ENCODE measurements around the gene DCTD. TPM values are rescaled to one million over a fixed set of nuclear protein-coding genes. Genes with fewer than 3 reads are reported as not detected.

DCTD gene
- total RNA-seq, 1 donor: 91.2 TPM

DNA sequence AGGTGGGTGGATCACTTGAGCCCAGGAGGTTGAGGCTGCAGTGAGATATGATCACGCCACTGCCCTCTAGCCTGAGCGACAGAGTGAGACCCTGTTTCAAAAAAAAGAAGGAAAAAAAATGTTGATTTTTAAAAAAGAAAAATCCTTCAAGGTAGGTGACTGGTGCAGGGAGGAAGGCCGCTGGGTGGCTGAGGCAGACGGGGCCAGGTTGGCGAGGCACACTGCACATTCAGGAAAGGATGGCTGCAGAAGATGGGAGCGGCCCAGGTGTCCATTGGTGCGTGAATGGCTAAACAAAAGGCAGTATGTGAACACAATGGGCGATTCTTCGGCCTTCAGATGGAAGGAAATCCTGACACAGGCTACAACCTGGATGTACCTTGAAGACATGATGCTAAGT lies 30.4 kb downstream of the DCTD start:
- TF ChIP-seq, protein P1, sequence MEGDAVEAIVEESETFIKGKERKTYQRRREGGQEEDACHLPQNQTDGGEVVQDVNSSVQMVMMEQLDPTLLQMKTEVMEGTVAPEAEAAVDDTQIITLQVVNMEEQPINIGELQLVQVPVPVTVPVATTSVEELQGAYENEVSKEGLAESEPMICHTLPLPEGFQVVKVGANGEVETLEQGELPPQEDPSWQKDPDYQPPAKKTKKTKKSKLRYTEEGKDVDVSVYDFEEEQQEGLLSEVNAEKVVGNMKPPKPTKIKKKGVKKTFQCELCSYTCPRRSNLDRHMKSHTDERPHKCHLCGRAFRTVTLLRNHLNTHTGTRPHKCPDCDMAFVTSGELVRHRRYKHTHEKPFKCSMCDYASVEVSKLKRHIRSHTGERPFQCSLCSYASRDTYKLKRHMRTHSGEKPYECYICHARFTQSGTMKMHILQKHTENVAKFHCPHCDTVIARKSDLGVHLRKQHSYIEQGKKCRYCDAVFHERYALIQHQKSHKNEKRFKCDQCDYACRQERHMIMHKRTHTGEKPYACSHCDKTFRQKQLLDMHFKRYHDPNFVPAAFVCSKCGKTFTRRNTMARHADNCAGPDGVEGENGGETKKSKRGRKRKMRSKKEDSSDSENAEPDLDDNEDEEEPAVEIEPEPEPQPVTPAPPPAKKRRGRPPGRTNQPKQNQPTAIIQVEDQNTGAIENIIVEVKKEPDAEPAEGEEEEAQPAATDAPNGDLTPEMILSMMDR (IDR thresholded peaks at IDR 0.05; ENCODE audit: insufficient read depth, low read length): no peak
- DNase-seq (ENCODE audit: low read depth): no peak
- no peak overlapping the region for H3K4me3 ChIP-seq (ENCODE audit: low read depth, low read length)

DNA sequence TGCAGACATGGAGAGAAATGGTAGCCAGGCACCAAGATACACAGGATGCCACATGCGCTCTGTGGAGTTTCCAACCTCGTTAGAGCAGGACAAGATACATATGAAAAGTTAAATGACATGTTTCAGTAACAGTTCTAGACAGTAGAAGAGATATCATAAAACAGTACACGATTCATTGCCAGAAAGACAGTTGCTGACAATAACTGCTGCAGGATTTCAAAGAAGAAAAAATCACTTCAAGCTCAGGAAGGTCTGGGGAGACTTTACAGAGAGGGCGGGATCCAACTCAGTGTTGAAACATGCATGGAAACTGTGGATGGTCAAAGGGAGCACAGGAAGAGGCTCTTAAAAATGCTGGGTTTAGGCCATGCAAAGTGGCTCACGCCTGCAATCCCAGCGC lies 31.0 kb downstream of the DCTD start:
- TF ChIP-seq, protein P1 (IDR thresholded peaks at IDR 0.05; ENCODE audit: insufficient read depth, low read length): no peak
- DNase-seq (ENCODE audit: low read depth): no peak
- H3K4me3 ChIP-seq (ENCODE audit: low read depth, low read length): no peak overlapping the region

DNA sequence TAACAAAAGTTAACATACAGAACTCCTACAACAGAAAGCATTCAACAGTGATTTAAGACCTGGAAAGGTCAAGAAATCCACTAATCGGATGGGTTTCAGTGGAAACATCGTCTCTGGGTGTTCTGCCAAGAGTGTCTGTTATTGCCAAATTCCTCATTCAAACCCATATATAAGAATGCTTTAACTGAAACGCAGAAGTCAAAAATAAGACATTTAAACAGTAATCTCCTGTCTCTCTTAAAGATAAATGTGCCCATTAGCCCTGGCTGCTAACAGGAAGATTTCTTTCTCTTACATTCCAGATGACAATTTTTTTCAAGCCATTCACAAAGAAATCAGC lies 31.5 kb downstream of the DCTD start:
- H3K4me3 ChIP-seq (ENCODE audit: low read depth, low read length): no peak overlapping the region
- TF ChIP-seq, protein P1 (IDR thresholded peaks at IDR 0.05; ENCODE audit: insufficient read depth, low read length): no peak
- peak; percentile 46 for DNase-seq (ENCODE audit: low read depth)

DNA sequence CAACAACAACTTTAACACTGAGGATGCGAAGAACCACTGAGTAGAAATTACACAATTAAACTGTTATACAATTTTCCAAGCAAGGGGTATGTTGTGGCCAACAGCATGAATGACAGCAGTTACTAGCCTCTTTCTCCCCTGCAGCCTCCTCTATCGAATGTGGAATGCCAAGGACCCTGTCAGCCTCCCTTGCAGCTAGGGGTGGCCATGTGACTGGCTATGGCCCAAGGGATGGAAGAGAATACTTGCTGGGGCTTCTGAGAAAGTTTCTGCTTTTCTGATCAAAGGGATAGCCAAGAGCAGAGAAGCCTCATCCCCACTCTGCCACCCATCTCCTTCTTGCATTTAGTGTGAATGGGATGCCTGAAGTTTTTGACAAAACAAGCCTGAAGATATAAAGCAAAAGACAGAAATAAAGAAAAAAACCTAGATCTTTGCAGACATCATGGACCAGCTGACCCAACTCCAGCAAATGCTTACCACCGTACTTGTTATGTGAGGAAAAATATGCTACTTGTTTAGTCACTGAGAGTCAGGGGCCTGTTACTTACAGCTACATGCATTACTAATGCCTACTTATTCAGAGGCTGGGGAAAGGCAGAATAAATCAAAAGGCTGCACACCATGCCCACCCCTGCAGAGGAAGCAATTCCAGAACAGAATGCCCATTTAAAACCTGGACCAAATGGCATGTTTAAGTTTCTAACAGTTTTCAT lies 32.0 kb downstream of the DCTD start:
- TF ChIP-seq, protein P1 (IDR thresholded peaks at IDR 0.05; ENCODE audit: insufficient read depth, low read length): no peak
- H3K4me3 ChIP-seq (ENCODE audit: low read depth, low read length): no peak overlapping the region
- DNase-seq (ENCODE audit: low read depth): no peak

DNA sequence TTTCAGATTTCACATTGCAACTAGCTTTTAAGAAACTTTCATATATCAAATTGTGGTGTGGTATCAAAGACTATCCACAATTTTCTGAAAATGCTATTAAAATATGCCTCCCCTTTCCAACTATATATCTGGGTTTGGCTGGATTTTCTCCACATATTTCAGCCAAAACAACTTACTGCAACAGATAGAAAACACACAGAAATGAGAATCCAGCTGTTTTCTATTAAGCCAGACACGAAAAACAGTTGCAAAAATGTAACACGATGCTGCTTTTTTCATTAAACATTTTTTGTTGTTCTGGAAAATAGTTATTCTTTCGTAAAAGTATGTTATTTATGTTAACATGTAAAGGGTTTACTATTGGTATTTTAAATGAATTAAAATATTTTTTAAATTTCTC lies 33.1 kb downstream of the DCTD start:
- no peak overlapping the region for H3K4me3 ChIP-seq (ENCODE audit: low read depth, low read length)
- peak; percentile 46 for DNase-seq (ENCODE audit: low read depth)
- TF ChIP-seq, protein P1 (IDR thresholded peaks at IDR 0.05; ENCODE audit: insufficient read depth, low read length): no peak

DNA sequence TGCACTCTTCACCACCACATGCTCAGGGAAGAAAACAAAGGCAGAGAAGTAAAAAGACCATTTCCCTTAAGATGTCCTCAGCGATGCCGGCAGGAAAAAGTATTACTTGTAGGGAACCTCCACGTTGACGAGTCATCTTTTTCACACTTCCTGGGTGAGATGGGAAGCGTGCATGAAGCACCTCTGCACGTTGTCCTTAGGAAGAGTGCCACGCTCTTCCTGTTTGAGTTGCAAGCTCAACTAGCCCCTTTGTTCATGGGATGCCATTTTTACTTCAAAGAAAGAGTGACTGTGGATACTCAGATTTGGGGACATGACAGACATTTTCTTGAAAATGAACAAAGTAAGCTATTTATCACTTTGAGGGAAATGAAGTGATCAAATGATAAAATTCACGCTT lies 33.8 kb downstream of the DCTD start:
- TF ChIP-seq, protein P1 (IDR thresholded peaks at IDR 0.05; ENCODE audit: insufficient read depth, low read length): no peak
- no peak for DNase-seq (ENCODE audit: low read depth)
- H3K4me3 ChIP-seq (ENCODE audit: low read depth, low read length): no peak overlapping the region

DNA sequence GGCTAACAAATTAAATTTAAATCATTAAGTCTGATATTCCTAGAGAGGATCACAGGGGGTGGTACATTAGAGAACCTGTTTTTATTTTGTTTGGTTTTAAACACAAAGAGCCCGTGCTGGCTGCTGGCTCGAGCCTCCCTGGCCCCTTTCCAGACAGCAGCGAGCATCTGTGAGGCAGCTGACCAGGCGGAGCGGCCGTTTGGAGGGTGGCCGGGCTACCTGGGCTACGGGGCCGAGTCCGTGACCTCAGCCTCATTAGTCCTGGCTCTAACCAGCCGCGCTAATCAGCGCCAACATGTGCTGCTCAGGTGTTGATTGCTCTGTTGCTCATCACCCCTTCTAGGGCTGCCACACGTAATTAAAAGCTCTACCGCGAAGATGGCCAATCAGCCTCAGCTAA lies 35.3 kb downstream of the DCTD start:
- no peak overlapping the region for H3K4me3 ChIP-seq (ENCODE audit: low read depth, low read length)
- TF ChIP-seq, protein P1 (IDR thresholded peaks at IDR 0.05; ENCODE audit: insufficient read depth, low read length): no peak
- no peak for DNase-seq (ENCODE audit: low read depth)

Measured in fibroblast of the aortic adventitia (primary cell).